Left lung (tissue), 10 donors: ENCODE results near the gene TRPM3. TPM values are rescaled to one million over a fixed set of nuclear protein-coding genes. Genes with fewer than 3 reads are reported as not detected.

Experiments
- ATAC-seq: fragments of 200-7000 bp; cut with Tn5 transposase; one replicate; pipeline ENCODE4 v1.9.1; 2020; ENCODE audit warnings: moderate library complexity
- DNase-seq, 4 donors: peaks; one replicate each; pipeline ENCODE4 v3.0.0-alpha.2; 2013 to 2020
- H3K27ac ChIP-seq, 2 donors: fragments of 200-600 bp; sonication (generic) in 1 of 2; one replicate each; pipeline versions ENCODE4 v1.5.0 to v1.8.0; 2020 to 2021
- H3K27me3 ChIP-seq, 2 donors: fragments of 200-600 bp; sonication (generic) in 1 of 2; one replicate each; pipeline versions ENCODE4 v1.5.0 to v1.8.0; 2020 to 2021
- H3K36me3 ChIP-seq, 2 donors: fragments of 200-600 bp; sonication (generic) in 1 of 2; one replicate each; pipeline versions ENCODE4 v1.5.0 to v1.8.0; 2020 to 2021
- H3K4me1 ChIP-seq, 2 donors: fragments of 200-600 bp; one replicate each; pipeline ENCODE4 v1.8.0; 2021
- H3K4me3 ChIP-seq, 2 donors: fragments of 200-600 bp; sonication (generic) in 1 of 2; one replicate each; pipeline versions ENCODE4 v1.5.0 to v1.8.0; 2020 to 2021; ENCODE audit warnings: mild to moderate bottlenecking in 1 of 2
- H3K9me3 ChIP-seq, 2 donors: fragments of 200-600 bp; sonication (generic) in 1 of 2; one replicate each; pipeline versions ENCODE4 v1.5.0 to v1.8.0; 2020 to 2021
- CTCF ChIP-seq, 2 donors: fragments of 200-600 bp; sonication (generic) in 1 of 2; IDR thresholded peaks; one replicate each; pipeline versions ENCODE4 v1.5.0 to v1.8.0; 2021; ENCODE audit warnings: antibody characterized with exemption in 2 of 2
- intact Hi-C, 2 donors: fragments of 100-400 bp; cut with DNase I; formaldehyde crosslinking; loops; one replicate each; pipeline versions ENCODE4 v1.11.2 to v1.14.2; 2022
- polyA plus RNA-seq, 6 donors: library from polyadenylated mRNA; unstranded; fragments of 120-200 nt; gene quantifications; one replicate each; pipeline ENCODE4 v1.2.1, GENCODE V29; 2013; ENCODE audit not compliant: insufficient read length in 6 of 6
- total RNA-seq, 2 donors: library from RNA; stranded (reverse); fragmentation: NEBNext Ultra II Directional; extraction: Animal tissue kit (Norgen Biotek cat#: 25700); gene quantifications; one replicate each; pipeline ENCODE4 v1.2.1, GENCODE V29; 2021
- donor health status: DM: no; HTN: yes; CAD: no.
- donor health status: DM: no; HTN: no; CAD: no.

TRPM3 gene
- total and polyA plus RNA-seq, 8 donors = 0.17 to 2.1 (median 1.2) TPM

GRCh38 chr9:70813141-70813540 lies 308.3 kb downstream of the TRPM3 start:
- no peak overlapping the region for H3K4me3 ChIP-seq
- H3K27me3 ChIP-seq = no peaks in the 10 kb centered on the region
- no peaks in the 10 kb centered on the region for H3K4me1 ChIP-seq
- TF ChIP-seq CTCF (IDR thresholded peaks at IDR 0.05) = no peak
- intact Hi-C loops = no loop called here
- no peak for ATAC-seq
- no peak for DNase-seq
- H3K36me3 ChIP-seq = no peaks in the 10 kb centered on the region
- H3K9me3 ChIP-seq = no peaks in the 10 kb centered on the region
- no peak overlapping the region for H3K27ac ChIP-seq

- TF ChIP-seq CTCF (IDR thresholded peaks at IDR 0.05) = no peak
- intact Hi-C loops = no loop called here
- Histone ChIP-seq H3K4me1 (no peaks in the 10 kb centered on the region), H3K9me3 (no peaks in the 10 kb centered on the region), H3K4me3 (no peak overlapping the region), H3K36me3 (no peaks in the 10 kb centered on the region), H3K27me3 (no peaks in the 10 kb centered on the region), H3K27ac (no peak overlapping the region)
- ATAC-seq (no peak), DNase-seq (no peak)
These were observed 309.8 kb downstream of the TRPM3 start for GRCh38 chr9:70811638-70812037.

- no peak overlapping the region for H3K27ac ChIP-seq
- DNase-seq (no peak), ATAC-seq (no peak)
- no peaks in the 10 kb centered on the region for H3K9me3 ChIP-seq
- intact Hi-C loops = no loop called here
- no peaks in the 10 kb centered on the region for H3K36me3 ChIP-seq
- no peak overlapping the region for H3K4me3 ChIP-seq
- H3K4me1 ChIP-seq = no peaks in the 10 kb centered on the region
- no peaks in the 10 kb centered on the region for H3K27me3 ChIP-seq
- TF ChIP-seq CTCF (IDR thresholded peaks at IDR 0.05) = no peak
These were observed 314.5 kb downstream of the TRPM3 start for GRCh38 chr9:70806875-70807274.

- H3K4me1 ChIP-seq = no peaks in the 10 kb centered on the region
- H3K27ac ChIP-seq = no peak overlapping the region
- peak in 2 of 4 donors; percentile 2 to 16 for DNase-seq
- no peaks in the 10 kb centered on the region for H3K9me3 ChIP-seq
- TF ChIP-seq CTCF (IDR thresholded peaks at IDR 0.05) = no peak
- intact Hi-C loops = no loop called here
- no peaks in the 10 kb centered on the region for H3K36me3 ChIP-seq
- no peaks in the 10 kb centered on the region for H3K27me3 ChIP-seq
- H3K4me3 ChIP-seq = no peak overlapping the region
- ATAC-seq = peak; percentile 59
These were observed 315.5 kb downstream of the TRPM3 start for GRCh38 chr9:70805949-70806348.

GRCh38 chr9:70802758-70803436 lies 318.5 kb downstream of the TRPM3 start:
- H3K4me1 ChIP-seq = no peaks in the 10 kb centered on the region
- H3K4me3 ChIP-seq = no peak overlapping the region
- H3K27me3 ChIP-seq = no peaks in the 10 kb centered on the region
- DNase-seq (no peak), ATAC-seq (no peak)
- no peak for TF ChIP-seq CTCF (IDR thresholded peaks at IDR 0.05)
- no peaks in the 10 kb centered on the region for H3K36me3 ChIP-seq
- no peaks in the 10 kb centered on the region for H3K9me3 ChIP-seq
- H3K27ac ChIP-seq = no peak overlapping the region
- intact Hi-C loops = no loop called here
